Activated CD4-positive, alpha-beta T cell treated with anti-CD3 and anti-CD28 coated beads, Interleukin-2, amount 10 ng/mL, durations not matched to agents 7 days and 5 days (primary cell): Measurements from ENCODE around the gene TPPP. TPM values are rescaled to one million over a fixed set of nuclear protein-coding genes. Genes with fewer than 3 reads are reported as not detected.

Experiments used
- CTCF ChIA-PET: fragments of 350-600 bp; sonication (Branson Sonifier 250); formaldehyde crosslinking; loops from one replicate; lab custom pipeline; 2021; ENCODE audit warnings: antibody characterized with exemption; lab: Charles Lee
- POLR2A ChIA-PET: fragments of 350-600 bp; sonication (Branson Sonifier 250); formaldehyde crosslinking; loops from one replicate; lab custom pipeline; 2021; ENCODE audit warnings: antibody characterized with exemption; lab: Charles Lee
- DNase-seq: peaks from one replicate; pipeline ENCODE4 v3.0.0-alpha.2; 2020
- H3K27ac Mint-ChIP-seq: one replicate; pipeline ENCODE4 v1.8.0; 2021; ENCODE audit warnings: mild to moderate bottlenecking, moderate library complexity, mixed read lengths
- H3K27me3 Mint-ChIP-seq: one replicate; pipeline ENCODE4 v1.8.0; 2021; ENCODE audit warnings: mixed read lengths
- H3K36me3 Mint-ChIP-seq: one replicate; pipeline ENCODE4 v1.8.0; 2021; ENCODE audit warnings: low read depth, mixed read lengths
- H3K4me1 Mint-ChIP-seq: one replicate; pipeline ENCODE4 v1.8.0; 2021; ENCODE audit warnings: mixed read lengths
- H3K4me3 Mint-ChIP-seq: one replicate; pipeline ENCODE4 v1.8.0; 2021; ENCODE audit warnings: mild to moderate bottlenecking, moderate library complexity, mixed read lengths
- H3K9me3 Mint-ChIP-seq: one replicate; pipeline ENCODE4 v1.8.0; 2021; ENCODE audit warnings: mixed read lengths
- total RNA-seq, 2 experiments: library from RNA; stranded (reverse); gene quantifications; one replicate each; pipeline ENCODE4 v1.2.3, GENCODE V29; 2021

The TPPP gene
- total RNA-seq, 2 experiments from 2014 or later, result 0.02 to 0.05 TPM

- no peak for DNase-seq
- peaks cover 27% of the 10 kb centered on the region for H3K36me3 Mint-ChIP-seq
- CTCF ChIA-PET, result no interaction called here
- H3K4me3 Mint-ChIP-seq, result no peak overlapping the region
- no peaks in the 10 kb centered on the region for H3K4me1 Mint-ChIP-seq
- H3K27ac Mint-ChIP-seq, result no peak overlapping the region
- no peaks in the 10 kb centered on the region for H3K27me3 Mint-ChIP-seq
- POLR2A ChIA-PET, result no interaction called here
- no peaks in the 10 kb centered on the region for H3K9me3 Mint-ChIP-seq
Observed at GRCh38 chr5:624951-625230, 68.3 kb downstream of the TPPP start.

- no peaks in the 10 kb centered on the region for H3K9me3 Mint-ChIP-seq
- CTCF ChIA-PET, result no interaction called here
- no peak for DNase-seq
- H3K4me1 Mint-ChIP-seq, result no peaks in the 10 kb centered on the region
- H3K27ac Mint-ChIP-seq, result no peak overlapping the region
- peaks cover 31% of the 10 kb centered on the region for H3K36me3 Mint-ChIP-seq
- no peak overlapping the region for H3K4me3 Mint-ChIP-seq
- H3K27me3 Mint-ChIP-seq, result no peaks in the 10 kb centered on the region
- POLR2A ChIA-PET, result no interaction called here
Observed at GRCh38 chr5:624118-624950, 68.8 kb downstream of the TPPP start.

GRCh38 chr5:623531-623930 is 69.6 kb downstream of the TPPP start:
- ChIA-PET POLR2A (no interaction called here), CTCF (no interaction called here)
- peaks cover 32% of the 10 kb centered on the region for H3K36me3 Mint-ChIP-seq
- no peaks in the 10 kb centered on the region for H3K27me3 Mint-ChIP-seq
- H3K4me3 Mint-ChIP-seq, result no peak overlapping the region
- H3K9me3 Mint-ChIP-seq, result no peaks in the 10 kb centered on the region
- DNase-seq, result no peak
- H3K27ac Mint-ChIP-seq, result no peak overlapping the region
- no peaks in the 10 kb centered on the region for H3K4me1 Mint-ChIP-seq

DNA sequence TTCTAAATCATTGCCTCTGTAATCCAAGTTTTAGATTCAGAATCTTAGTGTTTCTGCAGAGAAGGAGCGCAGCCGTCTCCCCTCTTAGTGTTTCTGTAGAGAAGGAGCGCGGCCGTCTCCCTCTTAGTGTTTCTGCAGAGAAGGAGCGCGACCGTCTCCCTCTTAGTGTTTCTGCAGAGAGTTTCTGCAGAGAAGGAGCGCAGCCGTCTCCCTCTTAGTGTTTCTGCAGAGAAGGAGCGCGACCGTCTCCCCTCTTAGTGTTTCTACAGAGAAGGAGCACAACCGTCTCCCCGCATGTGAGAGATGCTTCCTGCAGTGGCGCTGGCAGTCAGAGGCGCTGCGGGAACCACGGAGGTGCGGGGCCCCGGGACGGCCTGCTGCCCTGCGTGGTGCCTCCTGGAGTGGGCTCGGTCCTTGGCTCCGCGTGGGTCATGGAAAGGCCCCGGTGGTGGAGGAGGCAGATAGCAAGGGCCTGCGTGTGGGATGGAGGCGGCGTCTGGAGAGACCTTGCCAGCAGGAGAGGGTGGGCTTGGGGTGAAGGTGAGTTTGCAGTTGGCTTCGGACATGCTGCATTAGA is 70.1 kb downstream of the TPPP start:
- Mint-ChIP-seq H3K4me1 (no peaks in the 10 kb centered on the region), H3K4me3 (no peak overlapping the region), H3K27ac (no peak overlapping the region), H3K36me3 (peaks cover 32% of the 10 kb centered on the region), H3K9me3 (no peaks in the 10 kb centered on the region), H3K27me3 (no peaks in the 10 kb centered on the region)
- no peak for DNase-seq
- POLR2A ChIA-PET, result no interaction called here
- CTCF ChIA-PET, result no interaction called here

DNA sequence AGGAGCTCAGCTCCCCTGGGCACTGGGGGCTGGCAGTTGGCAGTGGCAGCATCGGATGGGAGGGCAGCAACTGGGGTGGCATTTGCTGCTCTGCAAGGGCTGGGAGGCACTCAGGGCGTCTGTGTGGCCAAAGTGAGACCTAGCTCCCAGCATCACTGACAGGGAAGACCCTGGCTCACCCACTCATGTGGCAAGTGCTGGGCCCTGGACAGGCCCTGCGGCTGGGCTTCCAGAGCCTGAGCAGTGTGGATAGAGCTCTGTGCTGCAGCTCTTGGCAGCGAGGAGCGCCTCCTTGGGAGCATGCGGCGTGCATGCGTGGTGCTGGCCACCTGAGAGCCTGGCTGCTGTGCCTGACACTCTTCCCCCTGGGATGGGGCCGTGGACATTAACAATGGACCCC is 70.8 kb downstream of the TPPP start:
- H3K4me3 Mint-ChIP-seq, result no peak overlapping the region
- no peaks in the 10 kb centered on the region for H3K4me1 Mint-ChIP-seq
- H3K27ac Mint-ChIP-seq, result no peak overlapping the region
- ChIA-PET CTCF (no interaction called here), POLR2A (no interaction called here)
- DNase-seq, result no peak
- H3K9me3 Mint-ChIP-seq, result no peaks in the 10 kb centered on the region
- H3K36me3 Mint-ChIP-seq, result peaks cover 32% of the 10 kb centered on the region
- no peaks in the 10 kb centered on the region for H3K27me3 Mint-ChIP-seq

DNA sequence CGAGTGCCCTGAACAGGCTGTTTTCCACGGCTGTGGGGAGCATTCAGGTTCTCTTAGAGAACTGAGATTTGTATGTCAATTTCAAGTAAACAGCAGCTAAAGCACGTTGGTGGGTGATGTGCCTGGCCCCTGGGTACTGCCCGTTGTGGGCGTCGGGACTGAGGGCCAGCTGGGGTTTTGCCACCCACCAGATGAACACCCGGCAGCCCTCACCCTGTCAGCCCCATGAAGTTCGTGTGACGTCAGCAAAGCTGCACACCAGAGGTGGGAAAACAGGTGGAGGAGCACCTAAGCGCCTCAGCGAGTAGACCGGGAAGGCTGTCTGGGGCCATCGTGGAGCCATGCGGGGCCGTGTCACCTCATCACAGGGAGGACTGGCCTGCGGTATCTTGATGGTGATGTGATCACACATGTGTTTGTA is 71.8 kb downstream of the TPPP start:
- H3K4me3 Mint-ChIP-seq, result no peak overlapping the region

GRCh38 chr5:620586-621180 is 72.5 kb downstream of the TPPP start:
- Mint-ChIP-seq H3K27ac (no peak overlapping the region), H3K9me3 (no peaks in the 10 kb centered on the region), H3K4me3 (no peak overlapping the region), H3K27me3 (no peaks in the 10 kb centered on the region), H3K4me1 (peaks cover 7% of the 10 kb centered on the region), H3K36me3 (peaks cover 25% of the 10 kb centered on the region)
- ChIA-PET CTCF (no interaction called here), POLR2A (no interaction called here)
- no peak for DNase-seq

More for the DNA sequence above, 71.8 kb downstream of the TPPP start:
- Mint-ChIP-seq H3K36me3 (peaks cover 29% of the 10 kb centered on the region), H3K27ac (no peak overlapping the region), H3K4me1 (peaks cover 4% of the 10 kb centered on the region), H3K9me3 (no peaks in the 10 kb centered on the region), H3K27me3 (no peaks in the 10 kb centered on the region)
- ChIA-PET CTCF (no interaction called here), POLR2A (no interaction called here)
- DNase-seq, result no peak

DNA sequence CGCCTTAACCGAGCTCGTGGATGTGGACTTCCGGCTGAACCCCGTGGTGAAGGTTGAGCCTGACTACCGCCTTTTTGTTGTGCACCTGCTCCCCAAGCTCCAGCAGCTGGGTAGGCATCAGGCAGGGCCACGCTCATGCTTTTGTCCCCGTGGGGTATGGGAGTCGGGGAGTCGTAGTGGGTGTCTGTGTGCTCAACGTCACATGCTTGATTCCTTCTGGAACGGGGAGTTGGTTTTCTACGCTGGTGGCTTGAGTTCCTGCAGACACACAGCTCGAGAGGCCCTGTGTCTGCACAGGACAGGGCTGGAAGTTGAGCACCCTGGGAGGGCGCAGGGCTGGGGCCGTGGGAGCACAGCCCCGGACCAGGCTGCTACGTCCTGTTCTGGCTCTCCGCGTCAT is 73.0 kb downstream of the TPPP start:
- CTCF ChIA-PET, result no interaction called here
- H3K4me3 Mint-ChIP-seq, result no peak overlapping the region
- POLR2A ChIA-PET, result no interaction called here
- H3K9me3 Mint-ChIP-seq, result no peaks in the 10 kb centered on the region
- no peak overlapping the region for H3K27ac Mint-ChIP-seq
- DNase-seq, result no peak
- peaks cover 12% of the 10 kb centered on the region for H3K4me1 Mint-ChIP-seq
- H3K27me3 Mint-ChIP-seq, result no peaks in the 10 kb centered on the region
- H3K36me3 Mint-ChIP-seq, result peaks cover 29% of the 10 kb centered on the region

GRCh38 chr5:619444-619843 is 73.7 kb downstream of the TPPP start:
- ChIA-PET CTCF (no interaction called here), POLR2A (interaction anchor here (0.6 kb wide), 1 partner anchor 1009 kb away, joined by 3 read pairs; no protein-coding TSS in a partner anchor)
- no peak for DNase-seq
- Mint-ChIP-seq H3K36me3 (peaks cover 29% of the 10 kb centered on the region), H3K27ac (no peak overlapping the region), H3K9me3 (no peaks in the 10 kb centered on the region), H3K4me3 (no peak overlapping the region), H3K27me3 (no peaks in the 10 kb centered on the region), H3K4me1 (peaks cover 16% of the 10 kb centered on the region)

- Mint-ChIP-seq H3K27ac (no peak overlapping the region), H3K27me3 (no peaks in the 10 kb centered on the region), H3K9me3 (no peaks in the 10 kb centered on the region), H3K4me1 (peaks cover 26% of the 10 kb centered on the region), H3K36me3 (peaks cover 32% of the 10 kb centered on the region), H3K4me3 (no peak overlapping the region)
- ChIA-PET CTCF (no interaction called here), POLR2A (no interaction called here)
- no peak for DNase-seq
Observed at GRCh38 chr5:618450-618849, 74.7 kb downstream of the TPPP start.

GRCh38 chr5:617896-618295 is 75.3 kb downstream of the TPPP start:
- no peaks in the 10 kb centered on the region for H3K27me3 Mint-ChIP-seq
- ChIA-PET POLR2A (no interaction called here), CTCF (no interaction called here)
- peaks cover 2% of the 10 kb centered on the region for H3K9me3 Mint-ChIP-seq
- H3K4me3 Mint-ChIP-seq, result no peak overlapping the region
- H3K4me1 Mint-ChIP-seq, result peaks cover 30% of the 10 kb centered on the region
- H3K36me3 Mint-ChIP-seq, result peaks cover 36% of the 10 kb centered on the region
- no peak overlapping the region for H3K27ac Mint-ChIP-seq
- DNase-seq, result no peak

- peaks cover 33% of the 10 kb centered on the region for H3K36me3 Mint-ChIP-seq
- H3K27ac Mint-ChIP-seq, result no peak overlapping the region
- H3K9me3 Mint-ChIP-seq, result peaks cover 4% of the 10 kb centered on the region
- POLR2A ChIA-PET, result no interaction called here
- peaks cover 33% of the 10 kb centered on the region for H3K4me1 Mint-ChIP-seq
- H3K27me3 Mint-ChIP-seq, result no peaks in the 10 kb centered on the region
- H3K4me3 Mint-ChIP-seq, result no peak overlapping the region
- CTCF ChIA-PET, result interaction anchor here (0.6 kb wide), 1 partner anchor 396 kb away, joined by 4 read pairs; no protein-coding TSS in a partner anchor
- DNase-seq, result no peak
Observed at GRCh38 chr5:616484-617039, 76.6 kb downstream of the TPPP start.
